ENCODE results near the gene ADAM22.

ADAM22 gene

GRCh38 chr7:88042803-88043202 lies 108.8 kb downstream of the ADAM22 start:
- no peak for DNase-seq (ENCODE audit: low read depth)

- no peak for DNase-seq (ENCODE audit: low read depth)
These were observed 110.0 kb downstream of the ADAM22 start for GRCh38 chr7:88044069-88044468.

GRCh38 chr7:88046839-88047573 lies 113.0 kb downstream of the ADAM22 start:
- DNase-seq (ENCODE audit: low read depth), result no peak

- no peak for DNase-seq (ENCODE audit: low read depth)
These were observed 123.6 kb downstream of the ADAM22 start for GRCh38 chr7:88057655-88058054.

- DNase-seq (ENCODE audit: low read depth), result no peak
These were observed 128.2 kb downstream of the ADAM22 start for GRCh38 chr7:88062238-88062637.

- no peak for DNase-seq (ENCODE audit: low read depth)
These were observed 135.0 kb downstream of the ADAM22 start for GRCh38 chr7:88069093-88069492.

- no peak for DNase-seq (ENCODE audit: low read depth)
These were observed 138.1 kb downstream of the ADAM22 start for GRCh38 chr7:88071994-88072714.

GRCh38 chr7:88072715-88073055 lies 138.6 kb downstream of the ADAM22 start:
- no peak for DNase-seq (ENCODE audit: low read depth)

- DNase-seq (ENCODE audit: low read depth), result no peak
These were observed 139.6 kb downstream of the ADAM22 start for GRCh38 chr7:88073626-88074025.

- no peak for DNase-seq (ENCODE audit: low read depth)
These were observed 141.2 kb downstream of the ADAM22 start for GRCh38 chr7:88075216-88075615.

- DNase-seq (ENCODE audit: low read depth), result no peak
These were observed 149.8 kb downstream of the ADAM22 start for GRCh38 chr7:88083883-88084282.

GRCh38 chr7:88089561-88089960 lies 155.5 kb downstream of the ADAM22 start:
- no peak for DNase-seq (ENCODE audit: low read depth)

- no peak for DNase-seq (ENCODE audit: low read depth)
These were observed 156.2 kb downstream of the ADAM22 start for GRCh38 chr7:88090240-88090639.

GRCh38 chr7:88090671-88091070 lies 156.6 kb downstream of the ADAM22 start:
- DNase-seq (ENCODE audit: low read depth), result no peak

- DNase-seq (ENCODE audit: low read depth), result no peak
These were observed 158.1 kb downstream of the ADAM22 start for GRCh38 chr7:88091988-88092675.

GRCh38 chr7:88092676-88092999 lies 158.6 kb downstream of the ADAM22 start:
- DNase-seq (ENCODE audit: low read depth), result no peak

GRCh38 chr7:88101769-88102168 lies 167.7 kb downstream of the ADAM22 start:
- DNase-seq (ENCODE audit: low read depth), result no peak

GRCh38 chr7:88102675-88103074 lies 168.6 kb downstream of the ADAM22 start:
- no peak for DNase-seq (ENCODE audit: low read depth)

GRCh38 chr7:88104732-88105131 lies 170.7 kb downstream of the ADAM22 start:
- no peak for DNase-seq (ENCODE audit: low read depth)

GRCh38 chr7:88105231-88105630 lies 171.2 kb downstream of the ADAM22 start:
- DNase-seq (ENCODE audit: low read depth), result no peak

- DNase-seq (ENCODE audit: low read depth), result no peak
These were observed 172.4 kb downstream of the ADAM22 start for GRCh38 chr7:88106434-88106833.

- no peak for DNase-seq (ENCODE audit: low read depth)
These were observed 175.6 kb downstream of the ADAM22 start for GRCh38 chr7:88109612-88110011.

- DNase-seq (ENCODE audit: low read depth), result no peak
These were observed 177.2 kb downstream of the ADAM22 start for GRCh38 chr7:88111140-88111743.

Data from T-helper 22 cell (primary cell).